ENCODE data around the gene KCNJ1.

- TF ChIP-seq CTCF (conservative IDR thresholded peaks at IDR 0.05; ENCODE audit: low read length): no peak
- TF ChIP-seq EZH2phosphoT487 (IDR thresholded peaks at IDR 0.05; ENCODE audit: borderline replicate concordance, low read depth, low read length): no peak
Measured at GRCh38 chr11:128894286-128894681, 27.2 kb upstream of the KCNJ1 start.
